ENCODE measurements around the gene CUEDC1.

Gene CUEDC1

DNA sequence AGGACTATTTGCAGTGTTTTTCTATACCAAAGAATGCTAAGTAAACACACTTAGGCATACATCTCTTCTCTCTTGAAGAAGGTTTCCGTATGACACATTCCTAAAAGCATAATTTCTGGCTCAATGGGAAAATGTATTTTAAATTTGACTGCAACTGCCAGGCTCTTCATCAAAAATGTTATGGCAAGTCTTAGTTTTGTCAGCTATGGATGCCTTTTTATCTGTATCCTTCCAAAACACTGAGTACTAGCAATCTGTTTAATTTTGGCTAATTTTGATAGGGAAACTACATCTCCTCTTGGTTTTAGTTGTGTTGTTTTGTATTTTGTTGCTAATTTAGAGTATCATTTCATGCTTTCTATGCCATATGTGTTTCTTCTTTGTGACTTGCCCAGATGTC lies 140.8 kb downstream of the CUEDC1 start:
- DNase-seq (ENCODE audit: insufficient read length, low spot score) (no peak), FAIRE-seq (no peak)
- TF ChIP-seq POLR2A (IDR thresholded peaks at IDR 0.05; ENCODE audit: low read depth, low read length) (no peak), POU2F2 (IDR thresholded peaks at IDR 0.05; ENCODE audit: low read depth, low read length) (no peak), TAF1 (IDR thresholded peaks at IDR 0.05; ENCODE audit: low read depth, low read length) (no peak), POLR2AphosphoS5 (IDR thresholded peaks at IDR 0.05; ENCODE audit: low read depth, low read length) (no peak), SPI1 (IDR thresholded peaks at IDR 0.05; ENCODE audit: low read depth, low read length) (no peak), PAX5 (IDR thresholded peaks at IDR 0.05; ENCODE audit: insufficient read depth, low read length, severe bottlenecking) (no peak)

DNA sequence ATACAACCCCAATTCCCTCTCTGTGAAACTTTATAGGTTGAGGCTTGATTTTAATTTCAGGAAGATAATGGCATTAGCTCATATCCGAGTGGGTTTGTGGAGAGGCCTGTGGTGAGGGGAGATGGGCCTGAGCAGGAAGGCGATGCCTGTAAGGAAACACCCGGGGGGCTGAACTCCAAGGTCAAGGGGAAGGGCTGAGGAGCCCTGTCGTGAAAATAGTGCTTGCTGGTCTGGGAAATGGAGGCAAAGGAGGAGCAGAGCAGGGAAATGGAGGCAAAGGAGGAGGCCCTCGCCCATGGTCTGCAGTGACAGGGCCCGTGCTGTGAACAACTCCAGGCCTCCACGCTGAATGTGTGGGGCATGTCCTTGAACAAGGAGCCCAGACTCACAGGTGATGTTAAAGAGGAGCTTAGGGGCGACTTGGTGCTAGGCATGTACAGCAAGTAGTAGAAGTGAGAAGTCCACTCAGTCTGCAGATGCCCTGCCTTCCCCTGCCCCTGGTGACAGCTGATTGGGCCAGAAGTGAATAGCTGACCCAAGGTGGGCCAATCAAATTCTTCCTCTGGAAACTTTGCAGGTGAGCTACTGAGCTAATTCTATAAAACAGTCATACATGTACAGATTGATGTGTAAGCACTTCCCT lies 143.5 kb downstream of the CUEDC1 start:
- no peak for DNase-seq (ENCODE audit: insufficient read length, low spot score)
- TF ChIP-seq POU2F2 (IDR thresholded peaks at IDR 0.05; ENCODE audit: low read depth, low read length) (no peak), POLR2AphosphoS5 (IDR thresholded peaks at IDR 0.05; ENCODE audit: low read depth, low read length) (no peak), PAX5 (IDR thresholded peaks at IDR 0.05; ENCODE audit: insufficient read depth, low read length, severe bottlenecking) (no peak), SPI1 (IDR thresholded peaks at IDR 0.05; ENCODE audit: low read depth, low read length) (no peak), POLR2A (IDR thresholded peaks at IDR 0.05; ENCODE audit: low read depth, low read length) (no peak), TAF1 (IDR thresholded peaks at IDR 0.05; ENCODE audit: low read depth, low read length) (no peak)
- FAIRE-seq = peak; percentile 28
